ENCODE measurements around the gene TMEM154.

DNA sequence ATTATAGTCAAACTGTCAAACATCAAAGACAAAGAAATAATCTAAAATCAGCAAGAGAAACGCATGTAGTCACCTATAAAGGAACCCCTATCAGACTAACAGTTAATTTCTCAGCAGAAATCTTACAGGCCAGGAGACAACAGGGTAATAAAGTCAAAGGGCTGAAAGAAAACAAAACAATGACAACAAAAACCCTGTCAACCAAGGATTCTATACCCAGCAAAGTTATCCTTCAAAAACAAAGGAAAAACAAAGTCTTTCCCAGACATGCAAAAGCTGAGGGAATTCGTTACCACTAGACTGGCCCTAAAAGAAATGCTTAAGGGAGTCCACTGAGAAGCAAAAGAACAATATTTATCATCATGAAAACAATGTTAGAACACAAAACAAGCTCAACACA lies 22.1 kb downstream of the TMEM154 start:
- TF ChIP-seq, protein P1, sequence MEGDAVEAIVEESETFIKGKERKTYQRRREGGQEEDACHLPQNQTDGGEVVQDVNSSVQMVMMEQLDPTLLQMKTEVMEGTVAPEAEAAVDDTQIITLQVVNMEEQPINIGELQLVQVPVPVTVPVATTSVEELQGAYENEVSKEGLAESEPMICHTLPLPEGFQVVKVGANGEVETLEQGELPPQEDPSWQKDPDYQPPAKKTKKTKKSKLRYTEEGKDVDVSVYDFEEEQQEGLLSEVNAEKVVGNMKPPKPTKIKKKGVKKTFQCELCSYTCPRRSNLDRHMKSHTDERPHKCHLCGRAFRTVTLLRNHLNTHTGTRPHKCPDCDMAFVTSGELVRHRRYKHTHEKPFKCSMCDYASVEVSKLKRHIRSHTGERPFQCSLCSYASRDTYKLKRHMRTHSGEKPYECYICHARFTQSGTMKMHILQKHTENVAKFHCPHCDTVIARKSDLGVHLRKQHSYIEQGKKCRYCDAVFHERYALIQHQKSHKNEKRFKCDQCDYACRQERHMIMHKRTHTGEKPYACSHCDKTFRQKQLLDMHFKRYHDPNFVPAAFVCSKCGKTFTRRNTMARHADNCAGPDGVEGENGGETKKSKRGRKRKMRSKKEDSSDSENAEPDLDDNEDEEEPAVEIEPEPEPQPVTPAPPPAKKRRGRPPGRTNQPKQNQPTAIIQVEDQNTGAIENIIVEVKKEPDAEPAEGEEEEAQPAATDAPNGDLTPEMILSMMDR (IDR thresholded peaks at IDR 0.05), result no peak
- no peak for TF ChIP-seq POLR2A (IDR thresholded peaks at IDR 0.05)
